GM19324 (cell line): ENCODE measurements around the gene ARPC5.
A peak's percentile ranks its signal among the peaks of the same experiment; 100 is the strongest.
"Not testable (repeated sequence)": the region's sequence is repeated elsewhere in the genome, so short reads cannot be mapped to it uniquely, and the experiment has no call there.

Experiments used
- ATAC-seq: cut with Tn5 transposase; IDR thresholded peaks from one replicate; pipeline ENCODE4 v1.9.1; 2021; ENCODE audit warnings: mild to moderate bottlenecking, moderate library complexity; ENCODE audit not compliant: unreplicated experiment, low FRiP score

The ARPC5 gene

DNA sequence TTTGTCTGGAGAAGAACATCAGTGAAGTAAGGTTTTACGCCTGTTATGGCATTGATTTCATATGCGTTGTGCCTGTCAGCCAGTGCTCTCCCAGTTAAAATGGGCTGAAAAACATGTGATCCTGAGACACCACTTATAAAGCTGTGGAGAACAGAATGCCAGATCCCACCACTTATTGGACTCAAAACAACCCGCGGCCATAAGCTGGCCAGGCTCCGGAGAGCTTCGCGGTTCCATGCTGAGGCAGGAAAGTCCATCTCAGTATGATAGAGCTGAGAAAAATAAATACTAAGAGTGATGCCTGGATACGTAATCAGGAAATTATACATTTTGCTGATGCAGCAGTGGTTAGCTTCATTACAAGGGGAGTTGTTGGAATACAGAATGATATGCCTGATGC, 12.5 kb upstream of the ARPC5 start:
- ATAC-seq = no peak

DNA sequence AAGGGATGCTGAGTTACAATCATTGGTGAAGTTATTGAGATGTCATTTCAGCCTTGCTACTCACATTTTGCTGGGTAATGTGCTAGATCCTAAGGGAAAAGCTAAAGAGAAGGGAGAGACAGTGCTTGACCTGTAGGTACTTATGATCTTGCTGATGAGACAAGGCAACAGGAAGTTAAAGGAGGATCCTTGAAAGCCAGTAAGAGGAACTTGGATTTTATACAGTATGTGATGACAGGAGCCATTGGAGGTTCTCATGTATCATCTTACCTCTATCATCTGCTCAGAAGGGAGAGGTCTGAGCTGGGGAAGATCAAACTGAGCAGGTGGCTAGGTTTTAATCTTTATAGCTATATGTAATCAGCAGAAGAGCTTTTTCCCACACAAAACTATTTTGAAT, 11.2 kb upstream of the ARPC5 start:
- ATAC-seq = no peak

DNA sequence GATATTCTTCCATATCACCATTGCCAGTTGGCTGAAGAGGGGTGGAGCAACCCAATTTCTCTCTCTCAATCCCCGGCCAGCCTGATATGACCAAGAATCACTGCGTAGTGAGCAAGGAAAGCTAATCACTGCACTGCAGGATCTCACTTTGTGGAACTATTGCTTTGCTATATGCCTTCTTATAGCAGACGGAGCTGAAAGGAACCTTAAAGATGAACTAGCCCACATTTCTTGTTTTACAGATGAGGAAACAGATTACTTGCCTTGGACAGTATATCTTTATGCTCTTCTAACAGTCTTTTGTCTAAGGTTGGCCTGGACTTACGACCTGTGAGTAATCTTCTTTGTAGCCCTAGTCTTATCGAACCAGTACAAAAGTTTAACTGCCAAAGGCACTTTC, 9.9 kb upstream of the ARPC5 start:
- no peak for ATAC-seq

DNA sequence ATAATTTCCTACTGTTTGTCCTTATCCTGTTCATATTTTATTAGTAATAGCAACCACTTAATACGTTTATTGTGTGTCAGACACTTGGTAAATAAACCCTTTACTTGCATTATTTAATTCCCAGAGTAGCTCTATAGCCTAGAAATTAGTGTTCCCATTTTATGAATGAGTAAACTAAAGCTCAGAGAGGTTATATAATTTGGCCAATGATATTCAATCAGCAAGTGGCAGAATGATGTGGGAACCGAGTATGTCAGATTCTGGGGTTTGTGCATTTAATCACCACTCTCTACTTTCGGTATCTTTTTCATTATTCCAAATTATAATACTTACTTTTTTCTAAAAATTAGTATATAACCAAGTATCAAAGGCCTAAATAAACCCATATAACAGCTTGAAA, 6.6 kb upstream of the ARPC5 start:
- no peak for ATAC-seq

DNA sequence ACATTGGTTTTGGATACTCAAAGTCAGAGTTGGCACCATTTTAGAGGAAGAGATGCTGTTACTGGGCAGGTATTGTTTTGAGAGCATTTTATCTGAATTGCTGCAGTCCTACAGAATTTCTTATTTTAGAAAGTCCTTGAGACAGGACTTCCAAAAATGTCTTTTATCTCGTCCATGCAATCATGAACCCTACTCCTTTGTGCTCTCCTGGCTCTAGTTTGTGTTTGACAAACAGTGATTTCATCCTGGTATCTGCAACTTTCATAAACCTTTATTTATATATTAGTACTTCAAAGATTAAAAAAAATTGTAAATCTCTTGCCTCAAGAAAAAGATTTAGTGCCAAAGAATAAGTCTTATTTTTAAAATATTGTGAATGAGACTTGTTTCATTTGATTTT, 4.6 kb upstream of the ARPC5 start:
- no peak for ATAC-seq

DNA sequence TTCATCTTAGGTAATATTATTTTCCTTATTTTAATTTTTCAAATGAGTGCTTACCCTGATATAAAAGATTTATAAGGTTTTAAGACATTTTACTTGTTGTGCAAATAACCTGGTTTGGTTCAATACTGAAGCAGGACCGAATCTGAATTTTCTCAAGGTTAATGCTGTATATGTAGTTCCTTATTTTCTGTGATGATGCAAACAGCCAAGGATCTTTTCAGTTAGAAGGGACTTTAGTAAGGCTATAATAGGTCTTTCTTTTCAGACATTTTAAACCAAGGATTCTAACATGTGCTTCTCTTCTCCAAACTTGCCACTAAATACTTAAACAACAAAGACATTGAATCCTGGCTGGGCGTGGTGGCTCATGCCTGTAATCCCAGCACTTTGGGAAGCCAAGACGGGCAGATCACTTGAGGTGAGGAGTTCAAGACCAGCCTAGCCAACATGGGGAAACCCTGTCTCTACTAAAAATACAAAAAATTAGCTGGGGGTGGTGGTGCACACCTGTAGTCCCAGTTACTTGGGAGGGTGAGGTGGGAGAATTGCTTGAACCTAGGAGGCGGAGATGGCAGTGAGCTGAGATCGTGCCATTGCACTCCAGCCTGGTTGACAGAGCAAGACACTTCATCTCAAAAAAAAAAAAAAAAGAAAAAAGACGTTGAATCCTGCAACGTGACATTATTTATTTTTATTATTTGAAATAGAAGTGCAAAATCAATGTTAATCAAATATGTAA, 3.2 kb upstream of the ARPC5 start:
- ATAC-seq = no peak

DNA sequence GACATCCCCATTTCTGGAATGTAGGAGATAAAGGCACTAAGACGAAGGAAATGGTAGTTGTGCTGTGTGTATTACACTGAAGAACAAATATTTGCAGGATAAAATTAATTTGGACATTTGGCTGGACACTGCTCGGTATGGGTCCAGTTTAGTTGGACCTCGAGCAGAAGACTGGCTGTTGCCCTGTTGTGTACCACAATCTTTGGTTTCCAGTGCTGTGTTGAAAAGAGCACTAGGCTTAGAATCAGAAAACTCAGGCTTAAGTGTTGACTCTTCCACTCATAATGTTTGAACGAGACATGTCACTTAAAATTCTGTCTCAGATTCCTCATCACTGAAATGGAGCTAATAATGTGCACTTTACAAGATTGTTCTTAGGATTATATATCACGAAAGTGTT, 1.2 kb upstream of the ARPC5 start:
- ATAC-seq = no peak

DNA sequence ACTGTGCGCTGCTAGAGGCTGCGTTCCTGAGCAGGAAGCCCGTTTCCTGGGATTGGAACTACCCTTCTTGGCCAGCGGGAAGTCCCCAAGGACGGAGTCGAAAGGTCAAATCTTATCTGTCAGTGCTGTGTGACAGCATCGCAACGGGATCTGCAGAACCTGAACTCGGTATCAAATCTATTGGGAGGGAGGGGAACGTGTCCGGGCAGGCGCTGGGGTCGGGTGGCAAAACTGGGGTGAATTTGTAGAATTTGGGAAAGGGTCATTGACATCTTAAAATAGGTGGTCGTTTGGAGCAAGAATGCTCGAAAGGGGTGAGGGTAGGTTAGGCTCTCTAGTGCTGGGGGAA, 725 bp upstream of the ARPC5 start:
- ATAC-seq = no peak

DNA sequence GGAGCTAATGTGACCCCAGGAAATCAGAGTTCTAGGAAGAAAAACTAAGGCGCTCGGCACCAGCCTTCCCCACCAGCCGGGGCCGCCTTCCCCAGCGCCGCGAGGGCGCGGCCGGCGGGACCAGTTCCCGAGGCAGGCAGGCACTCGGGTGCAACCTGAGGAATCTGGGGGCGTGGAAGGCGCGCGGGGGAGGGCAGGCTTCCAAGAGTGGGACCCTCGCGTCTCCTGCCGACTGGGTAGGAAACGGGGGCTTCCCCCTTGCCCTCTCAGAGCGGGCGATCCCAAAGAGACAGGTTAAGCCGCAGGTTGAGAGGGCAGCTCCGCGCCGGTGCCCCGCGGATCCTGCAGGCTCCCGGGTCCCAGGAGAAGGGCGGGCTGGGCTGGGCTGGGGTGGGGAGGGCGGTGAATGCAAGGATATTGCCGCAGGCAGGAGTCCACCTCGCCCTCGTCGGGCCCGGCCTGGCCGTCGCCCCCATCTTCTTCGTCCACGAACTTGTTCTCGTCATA, 431 bp downstream of the ARPC5 start:
- ATAC-seq = peak; percentile 16

DNA sequence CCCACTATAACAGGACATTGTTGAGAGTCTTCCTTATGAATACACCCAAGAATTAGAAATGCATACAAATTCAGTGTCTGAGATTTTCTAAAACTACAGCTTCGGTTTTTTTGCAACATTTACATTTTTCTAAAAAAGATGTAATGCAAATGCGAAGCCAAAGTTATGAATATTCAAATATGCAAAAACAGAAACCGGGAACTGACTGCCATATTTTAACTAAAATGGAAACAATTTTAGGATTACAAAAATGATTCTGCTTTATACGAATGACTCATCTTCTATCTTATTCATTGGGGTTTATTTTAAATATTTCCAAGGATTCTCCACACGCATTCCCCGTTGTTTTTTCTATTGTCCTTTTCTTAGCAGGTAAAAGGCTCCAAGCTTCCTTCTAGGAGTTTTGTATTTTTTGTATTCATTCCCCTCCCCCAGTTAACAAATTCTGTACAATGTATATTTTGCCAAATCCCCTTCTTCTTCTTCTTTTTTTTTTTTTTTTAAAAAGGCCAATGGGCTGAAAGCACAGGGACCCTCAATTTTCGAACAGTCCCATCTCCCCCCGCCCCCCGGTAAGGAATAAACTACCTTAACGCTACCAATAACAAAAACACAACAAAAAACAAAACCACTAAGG, 1.0 kb downstream of the ARPC5 start:
- ATAC-seq = no peak

DNA sequence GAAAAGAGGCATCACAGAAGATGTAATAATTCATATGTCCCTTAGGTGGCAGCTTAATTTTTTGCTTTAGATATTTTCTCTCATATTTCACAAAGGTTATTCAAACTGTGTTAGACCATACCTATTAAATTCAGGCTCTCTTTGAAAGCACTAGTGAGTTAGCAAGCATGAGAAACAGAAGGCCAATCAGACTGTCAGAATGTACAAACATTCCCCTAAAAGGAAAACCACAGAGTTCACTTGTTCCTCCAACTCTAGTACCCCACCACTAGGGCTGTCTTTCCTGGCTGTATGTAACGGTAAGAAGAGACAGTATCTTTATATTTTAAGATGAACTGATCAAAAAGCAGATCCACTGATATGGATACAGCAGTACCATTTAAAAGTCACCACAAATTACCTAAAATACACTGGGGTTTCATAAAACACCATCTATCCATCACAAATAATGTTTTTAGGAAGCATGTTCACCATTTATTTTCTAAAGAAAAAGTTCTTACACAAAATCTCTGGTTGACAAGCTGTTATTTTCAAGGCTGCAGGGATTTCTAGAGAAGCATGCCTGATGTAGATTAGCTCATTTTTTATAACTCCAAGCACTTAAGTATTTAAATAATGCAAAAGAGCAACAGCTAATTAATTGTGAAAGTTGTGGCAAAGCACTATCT, 1.8 kb downstream of the ARPC5 start:
- no peak for ATAC-seq

DNA sequence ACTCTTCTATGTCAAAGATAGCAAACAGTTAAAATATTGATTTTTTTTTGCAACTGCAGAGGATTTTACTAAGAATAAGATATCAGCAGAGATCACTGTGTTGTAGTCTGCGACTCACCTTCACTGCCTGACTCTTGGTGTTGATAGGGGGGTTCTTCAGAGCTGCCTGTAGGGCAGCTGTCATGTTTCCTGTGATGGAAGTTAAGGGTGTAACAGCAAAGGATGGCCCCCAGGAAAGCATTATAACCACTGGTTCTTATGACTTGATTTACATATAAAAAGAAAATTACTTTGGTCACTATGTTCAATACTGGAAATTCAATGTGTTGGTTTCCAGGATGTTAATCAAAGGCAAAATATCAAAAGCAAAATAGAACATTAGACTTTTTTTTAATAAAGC, 2.6 kb downstream of the ARPC5 start:
- no peak for ATAC-seq

DNA sequence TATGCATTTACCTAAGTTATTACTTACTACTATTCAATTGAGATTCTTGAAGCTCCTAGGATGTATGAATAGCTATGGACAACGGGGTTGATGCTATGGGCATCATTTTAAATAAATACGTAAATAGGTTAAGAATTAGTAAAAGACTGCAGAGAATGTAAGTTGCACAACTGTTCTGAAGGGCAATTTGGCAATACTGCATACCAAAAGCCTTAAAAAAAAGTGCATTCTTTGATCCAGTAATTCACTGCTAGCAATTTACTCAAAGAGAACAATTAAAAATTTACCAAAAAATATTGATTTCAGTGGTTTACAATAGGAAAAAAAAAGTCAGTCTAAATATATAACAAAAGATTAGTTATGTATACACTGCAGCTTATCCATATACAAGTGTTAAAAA, 3.5 kb downstream of the ARPC5 start:
- no peak for ATAC-seq

DNA sequence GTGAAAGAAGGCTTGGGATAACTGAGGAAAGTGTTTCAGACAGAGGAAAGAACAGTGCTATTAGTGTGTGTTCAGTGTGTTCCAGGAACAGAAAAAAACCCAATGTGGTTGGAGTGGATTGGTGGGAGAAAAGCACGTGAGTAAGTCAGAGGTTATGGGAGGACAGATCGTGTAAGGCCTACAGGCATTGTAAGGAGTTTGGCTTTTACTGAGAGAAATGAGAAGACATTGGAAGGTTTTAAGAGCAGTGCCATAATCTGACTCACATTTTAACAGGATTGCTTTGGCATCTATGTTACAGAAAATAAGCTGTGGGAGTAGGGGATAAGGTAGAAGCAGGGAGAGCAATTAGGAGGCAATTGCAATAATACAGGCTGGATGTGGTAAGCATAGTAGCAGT, 4.8 kb downstream of the ARPC5 start:
- ATAC-seq = no peak

DNA sequence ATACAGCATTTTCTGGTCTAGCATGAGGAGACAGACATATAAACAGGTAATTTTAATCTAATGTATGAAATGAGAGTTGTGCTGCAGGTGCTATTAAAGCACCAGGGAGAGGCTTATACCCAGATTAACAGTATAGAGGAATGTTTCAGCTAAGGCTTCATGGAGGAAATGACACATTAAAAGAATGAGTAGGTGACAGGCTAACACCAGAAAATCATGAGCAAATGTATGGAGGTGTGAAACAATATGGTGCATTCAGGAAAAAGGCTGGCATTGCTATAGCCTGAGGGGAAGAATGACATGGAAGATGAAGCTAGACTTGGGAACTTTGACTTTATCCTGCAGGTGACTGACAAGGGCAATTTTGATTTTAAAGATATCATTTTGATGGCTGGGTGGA, 7.0 kb downstream of the ARPC5 start:
- ATAC-seq = no peak

DNA sequence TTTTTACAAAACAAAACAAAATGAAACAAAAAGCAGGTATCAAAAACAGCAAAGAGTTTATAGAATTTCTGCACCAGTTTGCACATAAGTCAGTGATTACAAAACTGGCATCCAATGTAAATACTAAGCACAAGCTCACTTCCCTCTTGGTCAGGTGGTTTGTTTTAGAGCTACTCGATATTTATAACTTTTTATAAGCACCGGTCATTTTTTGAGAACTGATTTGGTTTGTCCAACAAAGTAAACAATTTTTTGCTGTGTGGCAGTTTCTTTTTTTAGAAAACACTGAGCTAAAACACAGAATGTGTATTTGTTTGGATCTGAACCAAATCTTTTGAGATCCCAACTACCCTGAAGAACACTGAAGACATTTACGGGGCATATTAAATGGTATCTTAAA, 9.3 kb downstream of the ARPC5 start:
- ATAC-seq = not testable (repeated sequence)

DNA sequence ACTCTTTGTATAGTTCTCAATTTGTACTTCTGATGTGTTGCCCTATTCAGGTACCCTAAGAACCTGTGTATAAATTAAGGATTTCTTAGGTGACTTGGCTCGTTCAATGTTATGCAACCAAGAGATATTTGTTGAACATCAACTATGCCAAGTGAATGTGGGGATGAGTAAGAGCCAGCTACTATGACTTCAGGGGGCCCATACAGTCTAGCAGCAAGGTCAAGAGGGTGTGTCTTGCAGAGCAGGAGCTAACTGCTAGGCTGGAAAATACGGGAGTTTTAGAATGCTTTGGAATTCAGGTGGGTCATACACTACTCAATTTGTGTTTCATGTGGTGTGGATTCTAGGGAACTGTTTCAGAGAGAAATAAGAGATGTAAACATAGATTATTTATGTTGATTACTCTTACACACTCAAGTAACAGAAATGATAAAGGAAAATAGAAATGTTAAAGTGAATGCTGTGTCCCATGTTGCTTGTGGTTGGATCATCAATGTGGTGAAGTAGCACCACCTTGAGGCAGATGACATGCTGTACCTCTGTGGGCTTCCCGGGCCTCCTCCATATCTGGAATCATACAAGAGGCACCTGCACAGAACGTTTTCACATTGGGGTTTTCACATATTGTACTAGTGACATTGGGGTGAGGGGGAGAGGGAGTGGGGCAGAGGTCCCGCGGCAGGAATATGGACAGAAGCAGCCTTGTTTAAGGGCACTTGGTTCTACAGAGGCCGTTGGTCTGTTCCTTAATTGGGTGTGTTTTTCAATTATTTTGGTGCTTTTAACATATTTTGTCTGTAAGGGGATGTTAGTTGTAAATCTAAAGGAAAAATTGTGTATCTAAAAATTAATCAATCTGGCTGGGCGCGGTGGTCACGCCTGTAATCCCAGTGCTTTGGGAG, 12.4 kb downstream of the ARPC5 start:
- peak; percentile 80 for ATAC-seq

DNA sequence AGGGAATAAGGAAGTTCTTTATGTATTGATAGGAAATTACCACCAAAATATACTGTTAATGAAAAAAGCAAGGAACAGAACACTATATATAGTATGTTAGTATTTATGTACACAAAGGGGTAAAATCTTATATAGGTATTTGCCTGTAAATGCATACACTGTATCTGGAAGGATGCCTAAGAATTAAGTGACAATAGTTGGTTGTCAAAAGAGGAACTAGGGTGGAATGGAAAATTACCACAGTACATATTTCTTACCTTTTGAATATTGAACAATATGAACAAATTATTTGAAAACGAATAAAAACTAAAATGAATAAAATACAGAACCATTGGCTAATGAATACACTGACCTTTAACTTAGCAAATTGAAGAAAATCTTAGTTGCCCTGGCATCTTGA, 13.6 kb downstream of the ARPC5 start:
- ATAC-seq = no peak

DNA sequence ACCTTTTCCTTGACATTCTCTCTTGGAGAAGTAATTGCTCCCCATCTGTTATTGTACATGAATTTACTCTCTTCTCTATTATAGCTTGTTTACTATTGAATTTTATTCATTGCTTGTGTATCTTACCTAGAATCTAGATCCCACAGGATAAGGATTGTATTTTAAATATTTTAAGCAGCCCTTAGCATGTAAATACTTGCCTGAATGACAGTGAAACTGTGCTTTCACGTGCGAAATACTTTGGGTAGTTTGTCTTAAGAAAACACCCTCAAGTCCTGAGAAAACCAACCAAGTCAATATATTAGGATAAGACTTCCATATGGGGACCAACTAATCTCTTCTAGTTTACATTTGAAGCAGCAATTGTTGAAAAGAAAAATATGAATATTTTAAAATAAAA, 15.3 kb downstream of the ARPC5 start:
- ATAC-seq = no peak

DNA sequence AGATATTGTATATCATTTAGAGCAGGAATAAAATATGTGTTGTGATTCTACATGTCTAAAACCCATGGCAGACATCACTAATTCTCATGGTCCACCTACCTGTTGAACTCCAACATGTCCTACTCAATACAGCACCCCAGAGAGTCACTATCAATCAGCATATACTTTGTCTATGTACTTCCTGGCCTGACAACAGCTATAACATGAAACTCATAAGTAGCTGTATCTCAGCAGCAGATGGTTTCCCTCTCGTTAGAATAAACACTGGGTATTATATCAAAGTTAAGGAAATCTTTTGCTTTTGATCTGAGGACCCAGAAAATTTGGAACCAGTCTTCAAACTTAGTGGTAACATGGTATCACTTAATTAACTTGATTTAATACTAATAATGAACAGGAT, 15.8 kb downstream of the ARPC5 start:
- no peak for ATAC-seq

DNA sequence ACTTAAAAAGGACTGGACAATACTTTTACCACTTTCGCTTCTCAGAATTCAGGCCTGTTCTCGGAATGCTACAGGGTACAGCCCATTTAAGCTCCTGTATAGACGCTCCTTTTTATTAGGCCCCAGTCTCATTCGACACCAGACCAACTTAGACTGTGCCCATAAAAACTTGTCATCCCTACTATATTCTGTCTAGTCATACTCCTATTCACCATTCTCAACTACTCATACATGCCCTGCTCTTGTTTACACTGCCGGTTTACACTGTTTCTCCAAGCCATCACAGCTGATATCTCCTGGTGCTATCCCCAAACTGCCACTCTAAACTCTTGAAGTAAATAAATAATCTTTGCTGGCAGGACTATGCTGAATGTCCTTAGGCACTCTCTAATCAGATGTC, 17.4 kb downstream of the ARPC5 start:
- ATAC-seq = not testable (repeated sequence)
